PFSK-1 (cell line): ENCODE data around the gene GMIP.

Source experiments
- FOXP2 ChIP-seq: optimal IDR thresholded peaks from 2 replicates; pipeline ENCODE3; 2011; ENCODE audit warnings: borderline replicate concordance, control low read depth, inconsistent platforms; ENCODE audit not compliant: insufficient read depth; ENCODE audit errors: extremely low read length, extremely low read depth
- POLR2AphosphoS5 ChIP-seq: IDR thresholded peaks from 2 replicates; pipeline ENCODE4 v1.6.1; 2012; ENCODE audit warnings: low read depth, mild to moderate bottlenecking, control low read depth, low read length, moderate library complexity
- REST ChIP-seq, 2 experiments: IDR thresholded peaks; 2 replicates each; pipeline versions ENCODE4 v1.6.1 to v1.8.0; 2011 to 2012; ENCODE audit warnings: low read depth in 2 of 2, low read length in 2 of 2, control low read depth in 1 of 2, inconsistent platforms in 1 of 2, mild to moderate bottlenecking in 1 of 2, moderate library complexity in 1 of 2; ENCODE audit not compliant: insufficient read depth in 1 of 2
- SIN3A ChIP-seq: IDR thresholded peaks from 2 replicates; pipeline ENCODE4 v1.6.1; 2012; ENCODE audit warnings: mild to moderate bottlenecking, low read length, moderate library complexity, borderline replicate concordance; ENCODE audit not compliant: insufficient read depth
- TAF1 ChIP-seq: IDR thresholded peaks from 2 replicates; pipeline ENCODE4 v1.6.1; 2012; ENCODE audit warnings: low read length, control low read depth, borderline replicate concordance; ENCODE audit not compliant: insufficient read depth

Gene GMIP

GRCh38 chr19:19679176-19680073 lies 36.0 kb upstream of the GMIP start:
- TF ChIP-seq REST (IDR thresholded peaks at IDR 0.05; ENCODE audit: insufficient read depth in 1 of 2, low read depth in 2 of 2, low read length in 2 of 2) (no peak), TAF1 (no peak), FOXP2 (no peak), POLR2AphosphoS5 (no peak), SIN3A (no peak)

- TF ChIP-seq SIN3A (no peak), TAF1 (no peak), POLR2AphosphoS5 (no peak), REST (IDR thresholded peaks at IDR 0.05; ENCODE audit: insufficient read depth in 1 of 2, low read depth in 2 of 2, low read length in 2 of 2) (no peak), FOXP2 (no peak)
Measured at GRCh38 chr19:19677579-19677978, 34.1 kb upstream of the GMIP start.

GRCh38 chr19:19674315-19674714 lies 30.9 kb upstream of the GMIP start:
- TF ChIP-seq TAF1 (no peak), SIN3A (no peak), POLR2AphosphoS5 (no peak), FOXP2 (no peak), REST (IDR thresholded peaks at IDR 0.05; ENCODE audit: insufficient read depth in 1 of 2, low read depth in 2 of 2, low read length in 2 of 2) (no peak)

- TF ChIP-seq SIN3A (no peak), POLR2AphosphoS5 (no peak), TAF1 (no peak), FOXP2 (no peak), REST (IDR thresholded peaks at IDR 0.05; ENCODE audit: insufficient read depth in 1 of 2, low read depth in 2 of 2, low read length in 2 of 2) (no peak)
Measured at GRCh38 chr19:19672816-19673215, 29.4 kb upstream of the GMIP start.
